HEK293T (cell line): Measurements from ENCODE around the gene HERC2.

Experiments used
- ARNT ChIP-seq: fragments of 450-650 bp; IDR thresholded peaks from 2 replicates; pipeline ENCODE4 v1.6.1; 2017; ENCODE audit warnings: mild to moderate bottlenecking
- CTBP1 ChIP-seq: fragments of 450-650 bp; IDR thresholded peaks from 2 replicates; pipeline ENCODE4 v1.6.1; 2016; ENCODE audit warnings: borderline replicate concordance
- ELF4 ChIP-seq: fragments of 450-650 bp; IDR thresholded peaks from 2 replicates; pipeline ENCODE4 v1.6.1; 2017; ENCODE audit warnings: antibody characterized with exemption
- FOXA1 ChIP-seq: fragments of 450-650 bp; IDR thresholded peaks from 2 replicates; pipeline ENCODE4 v1.6.1; 2016; ENCODE audit warnings: mild to moderate bottlenecking
- FOXK2 ChIP-seq: fragments of 450-650 bp; IDR thresholded peaks from 2 replicates; pipeline ENCODE4 v1.6.1; 2016; ENCODE audit warnings: mild to moderate bottlenecking
- FOXM1 ChIP-seq: fragments of 450-650 bp; IDR thresholded peaks from 2 replicates; pipeline ENCODE4 v1.6.1; 2017; ENCODE audit warnings: mild to moderate bottlenecking, borderline replicate concordance
- HDGF ChIP-seq: fragments of 450-650 bp; IDR thresholded peaks from 2 replicates; pipeline ENCODE4 v1.6.1; 2017; ENCODE audit warnings: antibody characterized with exemption, borderline replicate concordance
- L3MBTL2 ChIP-seq: fragments of 450-650 bp; conservative IDR thresholded peaks from 2 replicates; pipeline ENCODE4 v1.6.1; 2016; ENCODE audit warnings: mild to moderate bottlenecking
- LEF1 ChIP-seq: fragments of 450-650 bp; IDR thresholded peaks from 2 replicates; pipeline ENCODE4 v1.6.1; 2017; ENCODE audit warnings: mild to moderate bottlenecking, borderline replicate concordance
- NFRKB ChIP-seq: fragments of 450-650 bp; IDR thresholded peaks from 2 replicates; pipeline ENCODE4 v1.6.1; 2016; ENCODE audit warnings: mild to moderate bottlenecking, moderate library complexity
- SP1 ChIP-seq: fragments of 450-650 bp; IDR thresholded peaks from 2 replicates; pipeline ENCODE4 v1.6.1; 2017
- SUZ12 ChIP-seq: fragments of 450-650 bp; IDR thresholded peaks from 2 replicates; pipeline ENCODE4 v1.6.1; 2016; ENCODE audit warnings: mild to moderate bottlenecking
- TARDBP ChIP-seq: fragments of 450-650 bp; IDR thresholded peaks from 2 replicates; pipeline ENCODE4 v1.6.1; 2016
- TF ChIP-seq, protein P1 (sequence below): fragments of 450-650 bp; IDR thresholded peaks from 2 replicates; pipeline ENCODE4 v1.6.1; 2016

- no peak for TF ChIP-seq ELF4
- no peak for TF ChIP-seq SP1
- TF ChIP-seq, protein P1, sequence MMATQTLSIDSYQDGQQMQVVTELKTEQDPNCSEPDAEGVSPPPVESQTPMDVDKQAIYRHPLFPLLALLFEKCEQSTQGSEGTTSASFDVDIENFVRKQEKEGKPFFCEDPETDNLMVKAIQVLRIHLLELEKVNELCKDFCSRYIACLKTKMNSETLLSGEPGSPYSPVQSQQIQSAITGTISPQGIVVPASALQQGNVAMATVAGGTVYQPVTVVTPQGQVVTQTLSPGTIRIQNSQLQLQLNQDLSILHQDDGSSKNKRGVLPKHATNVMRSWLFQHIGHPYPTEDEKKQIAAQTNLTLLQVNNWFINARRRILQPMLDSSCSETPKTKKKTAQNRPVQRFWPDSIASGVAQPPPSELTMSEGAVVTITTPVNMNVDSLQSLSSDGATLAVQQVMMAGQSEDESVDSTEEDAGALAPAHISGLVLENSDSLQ: no peak
- no peak for TF ChIP-seq CTBP1
- no peak for TF ChIP-seq FOXK2
- TF ChIP-seq FOXM1: no peak
- TF ChIP-seq SUZ12: no peak
- TF ChIP-seq FOXA1: no peak
- no peak for TF ChIP-seq ARNT
- no peak for TF ChIP-seq LEF1
- no peak for TF ChIP-seq NFRKB
- TF ChIP-seq HDGF: no peak
- TF ChIP-seq L3MBTL2: no peak
- TF ChIP-seq TARDBP: no peak
These were observed 57.8 kb downstream of the HERC2 start for GRCh38 chr15:28264166-28264565.
